HepG2 (cell line): ENCODE results near the gene GGA1. TPM values are rescaled to one million over a fixed set of nuclear protein-coding genes. Genes with fewer than 3 reads are reported as not detected.
A peak's percentile ranks its signal among the peaks of the same experiment; 100 is the strongest.

Experiments
- ARNT ChIP-seq: fragments of 450-650 bp; IDR thresholded peaks from 2 replicates; pipeline ENCODE4 v1.6.1; 2017
- BHLHE40 ChIP-seq: IDR thresholded peaks from 2 replicates; pipeline ENCODE4 v1.6.1; 2011; ENCODE audit warnings: low read length, improper control_type of control experiment
- BRCA1 ChIP-seq: sonication (generic); formaldehyde crosslinking; IDR thresholded peaks from 2 replicates; pipeline ENCODE4 v1.4.0; 2020; ENCODE audit warnings: missing genetic modification reagents
- CENPT ChIP-seq: sonication (generic); formaldehyde crosslinking; IDR thresholded peaks from 2 replicates; pipeline ENCODE4 v1.8.0; 2022; ENCODE audit warnings: low read depth, mild to moderate bottlenecking, moderate library complexity, missing genetic modification reagents
- ELF4 ChIP-seq: sonication (generic); formaldehyde crosslinking; IDR thresholded peaks from 2 replicates; pipeline ENCODE4 v1.5.0; 2020; ENCODE audit warnings: missing genetic modification reagents, mild to moderate bottlenecking, moderate library complexity, borderline replicate concordance
- HHEX ChIP-seq: IDR thresholded peaks from 2 replicates; pipeline ENCODE4 v1.6.1; 2016; ENCODE audit warnings: control low read depth
- HMGA1 ChIP-seq: sonication (generic); formaldehyde crosslinking; conservative IDR thresholded peaks from 2 replicates; pipeline ENCODE4 v1.4.0; 2020; ENCODE audit warnings: missing genetic modification reagents
- NFYC ChIP-seq: IDR thresholded peaks from 2 replicates; pipeline ENCODE4 v1.6.1; 2016; ENCODE audit warnings: missing genetic modification reagents, missing compliant biosample characterization
- PCBP2 ChIP-seq: fragments of 200-400 bp; formaldehyde crosslinking; optimal IDR thresholded peaks from 2 replicates; pipeline ENCODE3; 2018; ENCODE audit warnings: low read length, low read depth; ENCODE audit not compliant: poor library complexity, severe bottlenecking
- SMC3 ChIP-seq: IDR thresholded peaks from 2 replicates; pipeline ENCODE4 v1.6.1; 2011; ENCODE audit warnings: low read length, improper control_type of control experiment
- TAF1 ChIP-seq: sonication (generic); formaldehyde crosslinking; IDR thresholded peaks from 2 replicates; pipeline ENCODE4 v1.4.0; 2020; ENCODE audit warnings: missing genetic modification reagents
- TAF15 ChIP-seq: fragments of 200-400 bp; formaldehyde crosslinking; IDR thresholded peaks from one replicate; pipeline ENCODE4 v1.6.1; 2018; ENCODE audit warnings: mild to moderate bottlenecking, low read depth, low read length; ENCODE audit not compliant: poor library complexity, severe bottlenecking
- ZNF17 ChIP-seq: sonication (generic); formaldehyde crosslinking; IDR thresholded peaks from 2 replicates; pipeline ENCODE4 v1.5.0; 2020; ENCODE audit warnings: mild to moderate bottlenecking, missing genetic modification reagents
- ZNF318 ChIP-seq: sonication (generic); formaldehyde crosslinking; IDR thresholded peaks from 2 replicates; pipeline ENCODE4 v1.4.0; 2020; ENCODE audit warnings: mild to moderate bottlenecking, missing genetic modification reagents
- ZNF460 ChIP-seq: sonication (generic); formaldehyde crosslinking; IDR thresholded peaks from 2 replicates; pipeline ENCODE4 v1.5.1; 2020; ENCODE audit warnings: missing genetic modification reagents, mild to moderate bottlenecking, borderline replicate concordance
- ZNF530 ChIP-seq: sonication (generic); formaldehyde crosslinking; IDR thresholded peaks from 2 replicates; pipeline ENCODE4 v1.5.0; 2020; ENCODE audit warnings: low read depth, mild to moderate bottlenecking, missing genetic modification reagents
- ZNF83 ChIP-seq: sonication (generic); formaldehyde crosslinking; IDR thresholded peaks from 2 replicates; pipeline ENCODE4 v1.4.0; 2020; ENCODE audit warnings: missing genetic modification reagents, mild to moderate bottlenecking, borderline replicate concordance
- polyA plus RNA-seq, 8 experiments: library from polyadenylated mRNA; depleted of rRNA in 3 of 8; stranded (reverse) in 7 of 8; unstranded in 1 of 8; fragments of >200 nt; fragmentation: Illumina TruSeq in 4 of 8; extraction: Trizol in 4 of 8; gene quantifications; 2 replicates each; pipeline versions ENCODE4 v1.2.1 to v1.2.3, GENCODE V29; 2011 to 2016; ENCODE audit warnings: low read depth in 4 of 8, missing spikeins in 1 of 8, mixed read lengths in 1 of 8; ENCODE audit not compliant: insufficient read depth in 1 of 8
- total RNA-seq, 5 experiments: library from RNA; depleted of rRNA; stranded (reverse); fragments of >200 nt; fragmentation: Illumina TruSeq; extraction: Trizol; gene quantifications; 2 replicates each; pipeline ENCODE4 v1.2.3, GENCODE V29; 2016; ENCODE audit warnings: low read depth in 1 of 5
- TF ChIP-seq, protein P1 (sequence below): IDR thresholded peaks from 2 replicates; pipeline ENCODE4 v1.6.1; 2016; ENCODE audit warnings: missing biosample characterization, missing genetic modification reagents, low read depth
- TF ChIP-seq, protein P2 (sequence below): sonication (generic); formaldehyde crosslinking; IDR thresholded peaks from 2 replicates; pipeline ENCODE4 v1.5.1; 2020; ENCODE audit warnings: mild to moderate bottlenecking, moderate library complexity, missing genetic modification reagents

The GGA1 gene
- total and polyA plus RNA-seq, 2 of the 13 experiments (the other 11 are each of a cell fraction or from before 2014, with no cell fraction given) = 29.1 to 87.2 TPM

- TF ChIP-seq TAF15 = no peak
- TF ChIP-seq ZNF83 = no peak
- TF ChIP-seq ZNF460 = no peak
- TF ChIP-seq ARNT = no peak
- no peak for TF ChIP-seq BRCA1 (CRISPR knock-in tag)
- TF ChIP-seq TAF1 (CRISPR knock-in tag) = peak; percentile 26; the same call in 1 of the 2 replicates
- no peak for TF ChIP-seq ZNF530 (CRISPR knock-in tag)
- no peak for TF ChIP-seq NFYC (CRISPR knock-in tag)
- TF ChIP-seq ZNF318 (CRISPR knock-in tag) = no peak
- no peak for TF ChIP-seq CENPT (CRISPR knock-in tag)
- no peak for TF ChIP-seq ZNF17 (CRISPR knock-in tag)
- TF ChIP-seq, protein P1, sequence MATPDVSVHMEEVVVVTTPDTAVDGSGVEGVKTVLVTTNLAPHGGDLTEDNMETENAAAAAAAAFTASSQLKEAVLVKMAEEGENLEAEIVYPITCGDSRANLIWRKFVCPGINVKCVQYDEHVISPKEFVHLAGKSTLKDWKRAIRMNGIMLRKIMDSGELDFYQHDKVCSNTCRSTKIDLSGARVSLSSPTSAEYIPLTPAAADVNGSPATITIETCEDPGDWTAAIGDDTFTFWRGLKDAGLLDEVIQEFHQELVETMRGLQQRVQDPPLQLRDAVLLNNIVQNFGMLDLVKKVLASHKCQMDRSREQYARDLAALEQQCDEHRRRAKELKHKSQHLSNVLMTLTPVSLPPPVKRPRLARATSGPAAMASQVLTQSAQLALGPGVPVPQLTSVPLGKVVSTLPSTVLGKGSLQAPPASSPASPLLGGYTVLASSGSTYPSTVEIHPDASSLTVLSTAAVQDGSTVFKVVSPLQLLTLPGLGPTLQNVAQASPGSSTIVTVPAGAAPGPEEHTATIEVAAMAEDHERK (CRISPR knock-in tag) = no peak
- no peak for TF ChIP-seq SMC3
- no peak for TF ChIP-seq ELF4 (CRISPR knock-in tag)
- TF ChIP-seq HMGA1 (CRISPR knock-in tag) = no peak
- no peak for TF ChIP-seq HHEX (CRISPR knock-in tag)
- no peak for TF ChIP-seq PCBP2
- no peak for TF ChIP-seq BHLHE40
- TF ChIP-seq, protein P2, sequence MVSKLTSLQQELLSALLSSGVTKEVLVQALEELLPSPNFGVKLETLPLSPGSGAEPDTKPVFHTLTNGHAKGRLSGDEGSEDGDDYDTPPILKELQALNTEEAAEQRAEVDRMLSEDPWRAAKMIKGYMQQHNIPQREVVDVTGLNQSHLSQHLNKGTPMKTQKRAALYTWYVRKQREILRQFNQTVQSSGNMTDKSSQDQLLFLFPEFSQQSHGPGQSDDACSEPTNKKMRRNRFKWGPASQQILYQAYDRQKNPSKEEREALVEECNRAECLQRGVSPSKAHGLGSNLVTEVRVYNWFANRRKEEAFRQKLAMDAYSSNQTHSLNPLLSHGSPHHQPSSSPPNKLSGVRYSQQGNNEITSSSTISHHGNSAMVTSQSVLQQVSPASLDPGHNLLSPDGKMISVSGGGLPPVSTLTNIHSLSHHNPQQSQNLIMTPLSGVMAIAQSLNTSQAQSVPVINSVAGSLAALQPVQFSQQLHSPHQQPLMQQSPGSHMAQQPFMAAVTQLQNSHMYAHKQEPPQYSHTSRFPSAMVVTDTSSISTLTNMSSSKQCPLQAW (CRISPR knock-in tag) = peak; percentile 26; the same call in 1 of the 2 replicates
These were observed 45.2 kb upstream of the GGA1 start (continued) for GRCh38 chr22:37563153-37564081.
